Stomach smooth muscle (tissue), 2 donors: ENCODE results near the gene WNT10A.
A peak's percentile ranks its signal among the peaks of the same experiment; 100 is the strongest.

Experiments
- H3K27ac ChIP-seq: one replicate; pipeline ENCODE4 v1.7.0; 2013; ENCODE audit warnings: mild to moderate bottlenecking, low read length, inconsistent platforms
- H3K27me3 ChIP-seq, 2 donors: one replicate each; pipeline ENCODE4 v1.7.0; 2013; ENCODE audit warnings: low read length in 2 of 2; ENCODE audit not compliant: insufficient read depth in 2 of 2, control insufficient read depth in 1 of 2
- H3K36me3 ChIP-seq, 2 donors: one replicate each; pipeline ENCODE4 v1.7.0; 2013; ENCODE audit warnings: low read length in 2 of 2; ENCODE audit not compliant: control insufficient read depth in 2 of 2, insufficient read depth in 2 of 2
- H3K4me1 ChIP-seq: one replicate; pipeline ENCODE4 v1.7.0; 2013; ENCODE audit warnings: low read length; ENCODE audit not compliant: control insufficient read depth, insufficient read depth
- H3K4me3 ChIP-seq, 2 donors: one replicate each; pipeline ENCODE4 v1.7.0; 2013; ENCODE audit warnings: low read length in 2 of 2
- H3K9ac ChIP-seq, 2 donors: one replicate each; pipeline ENCODE4 v1.7.0; 2013; ENCODE audit warnings: low read length in 2 of 2, mild to moderate bottlenecking in 1 of 2
- H3K9me3 ChIP-seq, 2 donors: one replicate each; pipeline ENCODE4 v1.7.0; 2013; ENCODE audit warnings: low read length in 2 of 2; ENCODE audit not compliant: control insufficient read depth in 2 of 2
- donor health status: healthy.
- donor health status: Pancreatic carcinoma.

WNT10A gene

GRCh38 chr2:218877891-218878290 lies 2.8 kb upstream of the WNT10A start:
- peaks cover 72 to 89% of the 10 kb centered on the region in 2 donors for H3K27me3 ChIP-seq
- no peak overlapping the region for H3K27ac ChIP-seq
- no peaks in the 10 kb centered on the region for H3K36me3 ChIP-seq
- peaks cover 15% of the 10 kb centered on the region for H3K4me1 ChIP-seq
- no peak overlapping the region for H3K9ac ChIP-seq
- no peaks in the 10 kb centered on the region for H3K9me3 ChIP-seq
- no peak overlapping the region for H3K4me3 ChIP-seq

GRCh38 chr2:218878486-218878885 lies 2.2 kb upstream of the WNT10A start:
- H3K4me1 ChIP-seq: peaks cover 15% of the 10 kb centered on the region

GRCh38 chr2:218878926-218879761 lies 1.5 kb upstream of the WNT10A start:
- Histone ChIP-seq H3K9ac (no peak overlapping the region), H3K36me3 (no peaks in the 10 kb centered on the region), H3K9me3 (no peaks in the 10 kb centered on the region), H3K4me3 (no peak overlapping the region), H3K4me1 (peaks cover 20% of the 10 kb centered on the region), H3K27me3 (peaks cover 66 to 80% of the 10 kb centered on the region in 2 donors), H3K27ac (no peak overlapping the region)

More at GRCh38 chr2:218878486-218878885, 2.2 kb upstream of the WNT10A start:
- Histone ChIP-seq H3K9me3 (no peaks in the 10 kb centered on the region), H3K36me3 (no peaks in the 10 kb centered on the region), H3K27ac (no peak overlapping the region), H3K9ac (no peak overlapping the region), H3K27me3 (peaks cover 71 to 86% of the 10 kb centered on the region in 2 donors), H3K4me3 (no peak overlapping the region)

GRCh38 chr2:218879776-218880101 lies 913 bp upstream of the WNT10A start:
- Histone ChIP-seq H3K9me3 (no peaks in the 10 kb centered on the region), H3K36me3 (no peaks in the 10 kb centered on the region), H3K4me1 (peaks cover 20% of the 10 kb centered on the region), H3K4me3 (peak overlapping the region in 1 of 2 donors; percentile 33), H3K9ac (no peak overlapping the region), H3K27me3 (peaks cover 69 to 79% of the 10 kb centered on the region in 2 donors), H3K27ac (no peak overlapping the region)

GRCh38 chr2:218880859-218881594 lies 375 bp downstream of the WNT10A start:
- Histone ChIP-seq H3K27me3 (peaks cover 63 to 76% of the 10 kb centered on the region in 2 donors), H3K27ac (no peak overlapping the region), H3K9ac (no peak overlapping the region), H3K4me1 (peaks cover 20% of the 10 kb centered on the region), H3K4me3 (no peak overlapping the region), H3K9me3 (no peaks in the 10 kb centered on the region), H3K36me3 (no peaks in the 10 kb centered on the region)

GRCh38 chr2:218881744-218882460 lies 1.2 kb downstream of the WNT10A start:
- Histone ChIP-seq H3K36me3 (no peaks in the 10 kb centered on the region), H3K9ac (no peak overlapping the region), H3K9me3 (no peaks in the 10 kb centered on the region), H3K4me3 (no peak overlapping the region), H3K27ac (no peak overlapping the region), H3K4me1 (peaks cover 20% of the 10 kb centered on the region), H3K27me3 (peaks cover 57 to 67% of the 10 kb centered on the region in 2 donors)

- Histone ChIP-seq H3K4me1 (peaks cover 20% of the 10 kb centered on the region), H3K9ac (no peak overlapping the region), H3K27ac (no peak overlapping the region), H3K27me3 (peaks cover 52 to 62% of the 10 kb centered on the region in 2 donors), H3K36me3 (no peaks in the 10 kb centered on the region), H3K9me3 (no peaks in the 10 kb centered on the region), H3K4me3 (no peak overlapping the region)
Observed at GRCh38 chr2:218882461-218882816, 1.8 kb downstream of the WNT10A start.

- no peak overlapping the region for H3K27ac ChIP-seq
- no peak overlapping the region for H3K9ac ChIP-seq
- H3K9me3 ChIP-seq: no peaks in the 10 kb centered on the region
- peak overlapping the region in 1 of 2 donors; percentile 22 for H3K4me3 ChIP-seq
- peaks cover 49 to 57% of the 10 kb centered on the region in 2 donors for H3K27me3 ChIP-seq
- peaks cover 20% of the 10 kb centered on the region for H3K4me1 ChIP-seq
- no peaks in the 10 kb centered on the region for H3K36me3 ChIP-seq
Observed at GRCh38 chr2:218882866-218883366, 2.3 kb downstream of the WNT10A start.

GRCh38 chr2:218883491-218884490 lies 3.1 kb downstream of the WNT10A start:
- Histone ChIP-seq H3K9ac (no peak overlapping the region), H3K27me3 (peaks cover 41 to 49% of the 10 kb centered on the region in 2 donors), H3K27ac (no peak overlapping the region), H3K9me3 (no peaks in the 10 kb centered on the region), H3K36me3 (no peaks in the 10 kb centered on the region), H3K4me1 (peaks cover 20% of the 10 kb centered on the region), H3K4me3 (peak overlapping the region in 1 of 2 donors; percentile 58)
